22Rv1 (cell line): ENCODE measurements around the gene RNF217.

ENCODE experiments used
- ZFX ChIP-seq: fragments of 450-650 bp; IDR thresholded peaks from 2 replicates; pipeline ENCODE4 v1.6.1; 2017; ENCODE audit warnings: antibody characterized with exemption, borderline replicate concordance
- TF ChIP-seq, protein P1 (sequence below): fragments of 450-650 bp; IDR thresholded peaks from 2 replicates; pipeline ENCODE4 v1.5.1; 2017; ENCODE audit warnings: mild to moderate bottlenecking

DNA sequence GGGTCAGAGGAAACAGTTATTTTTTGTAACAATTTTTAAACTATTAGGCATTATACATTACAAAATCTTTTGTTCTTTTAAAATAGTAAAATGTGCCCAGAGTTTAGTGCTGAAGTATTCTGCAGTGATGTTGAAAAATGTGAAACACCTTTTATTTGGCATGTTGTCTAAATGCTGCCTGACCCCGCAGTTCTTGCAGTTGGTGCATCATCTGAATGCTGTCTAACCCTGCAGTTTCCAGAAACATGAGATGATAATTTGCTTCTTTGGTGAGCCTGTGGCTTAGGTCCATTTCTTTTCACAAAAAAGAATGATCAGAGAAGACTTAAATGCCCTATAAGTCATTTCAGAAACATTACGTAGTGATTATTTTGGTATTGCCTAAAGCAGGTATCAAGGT is 82.4 kb downstream of the RNF217 start:
- TF ChIP-seq, protein P1, sequence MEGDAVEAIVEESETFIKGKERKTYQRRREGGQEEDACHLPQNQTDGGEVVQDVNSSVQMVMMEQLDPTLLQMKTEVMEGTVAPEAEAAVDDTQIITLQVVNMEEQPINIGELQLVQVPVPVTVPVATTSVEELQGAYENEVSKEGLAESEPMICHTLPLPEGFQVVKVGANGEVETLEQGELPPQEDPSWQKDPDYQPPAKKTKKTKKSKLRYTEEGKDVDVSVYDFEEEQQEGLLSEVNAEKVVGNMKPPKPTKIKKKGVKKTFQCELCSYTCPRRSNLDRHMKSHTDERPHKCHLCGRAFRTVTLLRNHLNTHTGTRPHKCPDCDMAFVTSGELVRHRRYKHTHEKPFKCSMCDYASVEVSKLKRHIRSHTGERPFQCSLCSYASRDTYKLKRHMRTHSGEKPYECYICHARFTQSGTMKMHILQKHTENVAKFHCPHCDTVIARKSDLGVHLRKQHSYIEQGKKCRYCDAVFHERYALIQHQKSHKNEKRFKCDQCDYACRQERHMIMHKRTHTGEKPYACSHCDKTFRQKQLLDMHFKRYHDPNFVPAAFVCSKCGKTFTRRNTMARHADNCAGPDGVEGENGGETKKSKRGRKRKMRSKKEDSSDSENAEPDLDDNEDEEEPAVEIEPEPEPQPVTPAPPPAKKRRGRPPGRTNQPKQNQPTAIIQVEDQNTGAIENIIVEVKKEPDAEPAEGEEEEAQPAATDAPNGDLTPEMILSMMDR = no peak
- TF ChIP-seq ZFX = no peak
